ENCODE data around the gene PHACTR3. TPM values are rescaled to one million over a fixed set of nuclear protein-coding genes. Genes with fewer than 3 reads are reported as not detected.

The PHACTR3 gene
- total RNA-seq, 3 donors from 2014 or later: 0.41 to 3.4 (median 1.1) TPM

GRCh38 chr20:59777814-59778575 is 173.7 kb downstream of the PHACTR3 start:
- TF ChIP-seq CTCF (IDR thresholded peaks at IDR 0.05): no peak
- intact Hi-C loops (cut with DNase I, micrococcal nuclease): no loop called here
- H3K4me1 ChIP-seq (ENCODE audit: low read depth): peaks cover 7% of the 10 kb centered on the region
- DNase-seq (no peak), ATAC-seq (no peak)
- no peak overlapping the region for H3K4me3 ChIP-seq
- H3K36me3 ChIP-seq (ENCODE audit: low read depth): no peaks in the 10 kb centered on the region
- no peaks in the 10 kb centered on the region for H3K9me3 ChIP-seq

GRCh38 chr20:59778615-59779200 is 174.4 kb downstream of the PHACTR3 start:
- no peaks in the 10 kb centered on the region for H3K36me3 ChIP-seq (ENCODE audit: low read depth)
- peaks cover under 1% of the 10 kb centered on the region for H3K4me1 ChIP-seq (ENCODE audit: low read depth)
- DNase-seq: no peak
- H3K4me3 ChIP-seq: no peak overlapping the region
- TF ChIP-seq CTCF (IDR thresholded peaks at IDR 0.05): no peak
- H3K9me3 ChIP-seq: no peaks in the 10 kb centered on the region
- intact Hi-C loops (cut with DNase I, micrococcal nuclease): no loop called here
- no peak for ATAC-seq

- intact Hi-C loops (cut with DNase I, micrococcal nuclease): no loop called here
- H3K36me3 ChIP-seq (ENCODE audit: low read depth): no peaks in the 10 kb centered on the region
- no peak for DNase-seq
These were observed 175.5 kb downstream of the PHACTR3 start for GRCh38 chr20:59779656-59780380.

GRCh38 chr20:59780494-59781185 is 176.3 kb downstream of the PHACTR3 start:
- DNase-seq: no peak
- no peak for TF ChIP-seq CTCF (IDR thresholded peaks at IDR 0.05)

More at GRCh38 chr20:59779656-59780380, 175.5 kb downstream of the PHACTR3 start:
- no peak for ATAC-seq
- no peaks in the 10 kb centered on the region for H3K9me3 ChIP-seq
- no peak overlapping the region for H3K4me3 ChIP-seq
- no peaks in the 10 kb centered on the region for H3K4me1 ChIP-seq (ENCODE audit: low read depth)
- no peak for TF ChIP-seq CTCF (IDR thresholded peaks at IDR 0.05)

GRCh38 chr20:59781226-59781625 is 176.9 kb downstream of the PHACTR3 start:
- no peak for ATAC-seq
- no peak for DNase-seq
- H3K9me3 ChIP-seq: no peaks in the 10 kb centered on the region
- no peaks in the 10 kb centered on the region for H3K36me3 ChIP-seq (ENCODE audit: low read depth)
- intact Hi-C loops (cut with DNase I, micrococcal nuclease): no loop called here
- H3K4me3 ChIP-seq: no peak overlapping the region
- TF ChIP-seq CTCF (IDR thresholded peaks at IDR 0.05): no peak
- no peaks in the 10 kb centered on the region for H3K4me1 ChIP-seq (ENCODE audit: low read depth)

More at GRCh38 chr20:59780494-59781185, 176.3 kb downstream of the PHACTR3 start:
- ATAC-seq: no peak
- no peaks in the 10 kb centered on the region for H3K9me3 ChIP-seq
- no peak overlapping the region for H3K4me3 ChIP-seq
- H3K36me3 ChIP-seq (ENCODE audit: low read depth): no peaks in the 10 kb centered on the region
- H3K4me1 ChIP-seq (ENCODE audit: low read depth): no peaks in the 10 kb centered on the region
- intact Hi-C loops (cut with DNase I, micrococcal nuclease): no loop called here
